ENCODE measurements around the gene NELFB. TPM values are rescaled to one million over a fixed set of nuclear protein-coding genes. Genes with fewer than 3 reads are reported as not detected.

Gene NELFB
- total RNA-seq, 4 donors from 2014 or later = 28.1 to 90.5 (median 53.9) TPM

GRCh38 chr9:137216188-137216965, 38.8 kb upstream of the NELFB start:
- DNase-seq = no peak
- Histone ChIP-seq H3K4me3 (no peak overlapping the region), H3K27me3 (no peaks in the 10 kb centered on the region), H3K27ac (peak overlapping the region in 3 of 4 donors; percentile 83 to 89 (median 85)), H3K4me1 (peaks cover 3 to 26% (median 25%) of the 10 kb centered on the region in 4 donors), H3K36me3 (no peaks in the 10 kb centered on the region), H3K9me3 (no peaks in the 10 kb centered on the region)
- WGBS, 2 donors (ENCODE audit: low coverage in 1 of 2) = 90% methylated on average over 27 of the region's 30 CpGs; no CpG with 5 or more reads in 1 of the 2 donors
- in situ Hi-C loops (cut with MboI; ENCODE audit: low pct_ligation_motif_present in 1 of 4, low pct_unique_long_range_greater_than_20kb in 1 of 4, low sequenced_read_pairs in 3 of 4) (loop anchor here in 1 of 4 donors (25.0 kb wide), 1 partner anchor 104 kb away; the partner anchor contains the start of gene DPP7), intact Hi-C loops (cut with DNase I; ENCODE audit: low total_unique reads) (no loop called here)
- TF ChIP-seq POLR2A (IDR thresholded peaks at IDR 0.05) (no peak), POLR2AphosphoS5 (IDR thresholded peaks at IDR 0.05) (no peak), EP300 (IDR thresholded peaks at IDR 0.05; ENCODE audit: low read depth) (no peak), CTCF (IDR thresholded peaks at IDR 0.05) (no peak)

- peak overlapping the region; percentile 83 to 89 (median 85) for H3K27ac ChIP-seq
- no peaks in the 10 kb centered on the region for H3K9me3 ChIP-seq
- WGBS, 2 donors (ENCODE audit: low coverage in 1 of 2) = 42% methylated on average over 33 of the region's 36 CpGs; no CpG with 5 or more reads in 1 of the 2 donors
- peaks cover 5 to 34% (median 32%) of the 10 kb centered on the region in 4 donors for H3K4me1 ChIP-seq
- TF ChIP-seq CTCF (IDR thresholded peaks at IDR 0.05) = peak in 1 of 5 experiments; percentile 45
- peak; percentile 94 for TF ChIP-seq POLR2A (IDR thresholded peaks at IDR 0.05)
- no peak for TF ChIP-seq EP300 (IDR thresholded peaks at IDR 0.05; ENCODE audit: low read depth)
- peak; percentile 79 to 97 (median 94) for TF ChIP-seq POLR2AphosphoS5 (IDR thresholded peaks at IDR 0.05)
- peak overlapping the region in 3 of 4 donors; percentile 26 to 47 (median 31) for H3K4me3 ChIP-seq
- peak; percentile 93 for DNase-seq
- no peaks in the 10 kb centered on the region for H3K36me3 ChIP-seq
- intact Hi-C loops (cut with DNase I; ENCODE audit: low total_unique reads) (no loop called here), in situ Hi-C loops (cut with MboI; ENCODE audit: low pct_ligation_motif_present in 1 of 4, low pct_unique_long_range_greater_than_20kb in 1 of 4, low sequenced_read_pairs in 3 of 4) (loop anchor here in 1 of 4 donors (25.0 kb wide), 1 partner anchor 105 kb away; the partner anchor contains the start of gene DPP7)
- no peaks in the 10 kb centered on the region for H3K27me3 ChIP-seq
Measured at GRCh38 chr9:137217276-137218211, 37.6 kb upstream of the NELFB start.

GRCh38 chr9:137218212-137218753, 36.8 kb upstream of the NELFB start:
- Histone ChIP-seq H3K36me3 (no peaks in the 10 kb centered on the region), H3K4me3 (peak overlapping the region in 3 of 4 donors; percentile 26 to 47 (median 31)), H3K27me3 (no peaks in the 10 kb centered on the region), H3K27ac (peak overlapping the region; percentile 83 to 89 (median 85)), H3K9me3 (no peaks in the 10 kb centered on the region), H3K4me1 (peaks cover 5 to 41% (median 38%) of the 10 kb centered on the region in 4 donors)
- intact Hi-C loops (cut with DNase I; ENCODE audit: low total_unique reads) (no loop called here), in situ Hi-C loops (cut with MboI; ENCODE audit: low pct_ligation_motif_present in 1 of 4, low pct_unique_long_range_greater_than_20kb in 1 of 4, low sequenced_read_pairs in 3 of 4) (loop anchor here in 1 of 4 donors (25.0 kb wide), 1 partner anchor 106 kb away; the partner anchor contains the start of gene DPP7)
- TF ChIP-seq POLR2A (IDR thresholded peaks at IDR 0.05) (no peak), CTCF (IDR thresholded peaks at IDR 0.05) (no peak), POLR2AphosphoS5 (IDR thresholded peaks at IDR 0.05) (no peak), EP300 (IDR thresholded peaks at IDR 0.05; ENCODE audit: low read depth) (no peak)
- DNase-seq = no peak
- 85% methylated on average over 17 of the region's 30 CpGs; no CpG with 5 or more reads in 1 of the 2 donors for WGBS, 2 donors (ENCODE audit: low coverage in 1 of 2)

Measured in transverse colon (tissue), 4 donors.